Measurements from ENCODE around the gene SUCLG2.

Gene SUCLG2

GRCh38 chr3:67654099-67654843, at the start of gene SUCLG2:
Gene SUCLG2, minus strand, starts transcription at chr3:67654612. Its CDS starts 26 bp downstream, at chr3:67654586.
- in situ Hi-C loops (cut with MboI; ENCODE audit: low sequenced_read_pairs) = no loop called here

- in situ Hi-C loops (cut with MboI; ENCODE audit: low sequenced_read_pairs) = no loop called here
Observed at GRCh38 chr3:67700596-67700995, 46.2 kb upstream of the SUCLG2 start.

- in situ Hi-C loops (cut with MboI; ENCODE audit: low sequenced_read_pairs) = no loop called here
Observed at GRCh38 chr3:67699882-67700281, 45.5 kb upstream of the SUCLG2 start.

- in situ Hi-C loops (cut with MboI; ENCODE audit: low sequenced_read_pairs) = no loop called here
Observed at GRCh38 chr3:67692621-67693020, 38.2 kb upstream of the SUCLG2 start.

- in situ Hi-C loops (cut with MboI; ENCODE audit: low sequenced_read_pairs) = no loop called here
Observed at GRCh38 chr3:67691926-67692325, 37.5 kb upstream of the SUCLG2 start.

GRCh38 chr3:67691207-67691606, 36.8 kb upstream of the SUCLG2 start:
- in situ Hi-C loops (cut with MboI; ENCODE audit: low sequenced_read_pairs) = no loop called here

GRCh38 chr3:67689806-67690205, 35.4 kb upstream of the SUCLG2 start:
- in situ Hi-C loops (cut with MboI; ENCODE audit: low sequenced_read_pairs) = no loop called here

- in situ Hi-C loops (cut with MboI; ENCODE audit: low sequenced_read_pairs) = no loop called here
Observed at GRCh38 chr3:67688231-67688630, 33.8 kb upstream of the SUCLG2 start.

GRCh38 chr3:67686069-67686468, 31.7 kb upstream of the SUCLG2 start:
- in situ Hi-C loops (cut with MboI; ENCODE audit: low sequenced_read_pairs) = no loop called here

- in situ Hi-C loops (cut with MboI; ENCODE audit: low sequenced_read_pairs) = no loop called here
Observed at GRCh38 chr3:67685499-67685898, 31.1 kb upstream of the SUCLG2 start.

- in situ Hi-C loops (cut with MboI; ENCODE audit: low sequenced_read_pairs) = no loop called here
Observed at GRCh38 chr3:67684211-67684610, 29.8 kb upstream of the SUCLG2 start.

- in situ Hi-C loops (cut with MboI; ENCODE audit: low sequenced_read_pairs) = no loop called here
Observed at GRCh38 chr3:67683522-67683921, 29.1 kb upstream of the SUCLG2 start.

- in situ Hi-C loops (cut with MboI; ENCODE audit: low sequenced_read_pairs) = no loop called here
Observed at GRCh38 chr3:67678665-67679064, 24.3 kb upstream of the SUCLG2 start.

GRCh38 chr3:67674055-67674454, 19.6 kb upstream of the SUCLG2 start:
- in situ Hi-C loops (cut with MboI; ENCODE audit: low sequenced_read_pairs) = no loop called here

- in situ Hi-C loops (cut with MboI; ENCODE audit: low sequenced_read_pairs) = no loop called here
Observed at GRCh38 chr3:67662733-67663132, 8.3 kb upstream of the SUCLG2 start.

- in situ Hi-C loops (cut with MboI; ENCODE audit: low sequenced_read_pairs) = no loop called here
Observed at GRCh38 chr3:67661089-67661488, 6.7 kb upstream of the SUCLG2 start.

- in situ Hi-C loops (cut with MboI; ENCODE audit: low sequenced_read_pairs) = no loop called here
Observed at GRCh38 chr3:67657192-67657591, 2.8 kb upstream of the SUCLG2 start.

GRCh38 chr3:67656614-67657013, 2.2 kb upstream of the SUCLG2 start:
- in situ Hi-C loops (cut with MboI; ENCODE audit: low sequenced_read_pairs) = no loop called here

- in situ Hi-C loops (cut with MboI; ENCODE audit: low sequenced_read_pairs) = no loop called here
Observed at GRCh38 chr3:67655364-67656121, 1.1 kb upstream of the SUCLG2 start.

GRCh38 chr3:67654844-67655177, 399 bp upstream of the SUCLG2 start:
- in situ Hi-C loops (cut with MboI; ENCODE audit: low sequenced_read_pairs) = no loop called here

- in situ Hi-C loops (cut with MboI; ENCODE audit: low sequenced_read_pairs) = no loop called here
Observed at GRCh38 chr3:67653425-67654098, 850 bp downstream of the SUCLG2 start.

GRCh38 chr3:67650084-67650483, 4.3 kb downstream of the SUCLG2 start:
- in situ Hi-C loops (cut with MboI; ENCODE audit: low sequenced_read_pairs) = no loop called here
